H1 (cell line): ENCODE measurements around the gene ADCY7. TPM values are rescaled to one million over a fixed set of nuclear protein-coding genes. Genes with fewer than 3 reads are reported as not detected.

ENCODE experiments used
- CTCF ChIA-PET: fragments of 300-600 bp; sonication (Branson Sonifier 250); formaldehyde crosslinking; loops from one replicate; lab custom pipeline; 2021; ENCODE audit not compliant: partially characterized antibody; lab: Charles Lee
- POLR2A ChIA-PET: fragments of 300-600 bp; sonication (Branson Sonifier 250); formaldehyde crosslinking; loops from one replicate; lab custom pipeline; 2021; ENCODE audit warnings: inconsistent platforms; ENCODE audit not compliant: partially characterized antibody; lab: Charles Lee
- DNase-seq, 2 experiments: peaks; one replicate each; pipeline versions ENCODE4 v3.0.0 to v3.0.0-alpha.2; 2010 to 2022; ENCODE audit warnings: low spot score in 2 of 2, low read depth in 1 of 2, mixed read lengths in 1 of 2
- FAIRE-seq: peaks from 2 replicates; lab custom pipeline; 2011; peaks lifted over from hg19 to GRCh38; lab: Jason Lieb, UNC
- H2AFZ ChIP-seq: 2 replicates; pipeline ENCODE4 v1.8.1; 2012; ENCODE audit warnings: low read length, inconsistent platforms
- H2AK5ac ChIP-seq: 2 replicates; pipeline ENCODE4 v1.6.1; 2013; ENCODE audit warnings: low read depth, low read length
- H2BK120ac ChIP-seq: replicated peaks from 2 replicates; pipeline ENCODE3; 2013; ENCODE audit warnings: low read depth, low read length, inconsistent platforms
- H2BK12ac ChIP-seq: 2 replicates; pipeline ENCODE4 v1.6.1; 2013; ENCODE audit warnings: low read depth, low read length
- H2BK15ac ChIP-seq: 2 replicates; pipeline ENCODE4 v1.6.1; 2013; ENCODE audit warnings: low read length
- H2BK20ac ChIP-seq: 2 replicates; pipeline ENCODE4 v1.6.1; 2013; ENCODE audit warnings: low read length
- H2BK5ac ChIP-seq: 2 replicates; pipeline ENCODE4 v1.6.1; 2013; ENCODE audit warnings: low read depth, low read length
- H3K14ac ChIP-seq: 2 replicates; pipeline ENCODE4 v1.6.1; 2013; ENCODE audit warnings: inconsistent platforms; ENCODE audit not compliant: insufficient read length
- H3K18ac ChIP-seq: 2 replicates; pipeline ENCODE4 v1.6.1; 2013; ENCODE audit warnings: low read length; ENCODE audit errors: extremely low read depth
- H3K23ac ChIP-seq: 2 replicates; pipeline ENCODE4 v1.6.1; 2013; ENCODE audit warnings: inconsistent platforms; ENCODE audit not compliant: insufficient read length
- H3K23me2 ChIP-seq: 2 replicates; pipeline ENCODE4 v1.6.1; 2013; ENCODE audit warnings: low read depth, low read length
- H3K27ac ChIP-seq: 2 replicates; pipeline ENCODE4 v1.6.1; 2011; ENCODE audit warnings: low read depth, low read length, inconsistent platforms
- H3K27me3 ChIP-seq, 4 experiments: replicated peaks in 1 of 4; 1 replicate in 1 of 4; 2 replicates in 3 of 4; pipeline versions ENCODE4 v1.6.1 to v1.8.1; 2011 to 2013; ENCODE audit warnings: low read length in 3 of 4, mild to moderate bottlenecking in 3 of 4, inconsistent platforms in 2 of 4, mixed read lengths in 2 of 4, moderate library complexity in 1 of 4; ENCODE audit not compliant: control insufficient read depth in 3 of 4, insufficient read depth in 3 of 4; ENCODE audit errors: extremely low read depth in 1 of 4
- H3K36me3 ChIP-seq, 4 experiments: 2 replicates each; pipeline versions ENCODE4 v1.6.1 to v1.8.1; 2011 to 2013; ENCODE audit warnings: mild to moderate bottlenecking in 4 of 4, low read length in 3 of 4, moderate library complexity in 2 of 4, control low read depth in 1 of 4, inconsistent platforms in 1 of 4; ENCODE audit not compliant: insufficient read depth in 4 of 4, control insufficient read depth in 2 of 4
- H3K4ac ChIP-seq: replicated peaks from 2 replicates; pipeline ENCODE3; 2013; ENCODE audit warnings: low read length, low read depth, mixed read lengths, inconsistent platforms; ENCODE audit not compliant: insufficient read length
- H3K4me1 ChIP-seq, 4 experiments: replicated peaks in 1 of 4; 1 replicate in 1 of 4; 2 replicates in 3 of 4; pipeline versions ENCODE4 v1.6.1 to v1.8.1; 2011 to 2013; ENCODE audit warnings: low read length in 3 of 4, inconsistent platforms in 2 of 4, mixed read lengths in 1 of 4; ENCODE audit not compliant: insufficient read depth in 4 of 4, control insufficient read depth in 3 of 4
- H3K4me2 ChIP-seq, 2 experiments: 2 replicates each; pipeline versions ENCODE4 v1.6.1 to v1.8.1; 2011 to 2013; ENCODE audit warnings: low read depth in 2 of 2, low read length in 2 of 2, control low read depth in 1 of 2, inconsistent platforms in 1 of 2, mild to moderate bottlenecking in 1 of 2; ENCODE audit not compliant: insufficient read depth in 1 of 2
- H3K4me3 ChIP-seq, 4 experiments: fragments of 200-600, 300-600 bp in 1 of 4; sonication (generic), shearing (Covaris generic), sonication (Bioruptor Twin) in 1 of 4; 2 replicates each; pipeline versions ENCODE4 v1.5.1 to v1.8.1; 2011 to 2016; ENCODE audit warnings: low read length in 4 of 4, low read depth in 3 of 4, control low read depth in 2 of 4, inconsistent platforms in 2 of 4, mild to moderate bottlenecking in 2 of 4, mixed read lengths in 1 of 4, moderate library complexity in 1 of 4; ENCODE audit not compliant: insufficient read depth in 2 of 4; ENCODE audit errors: extremely low read depth in 1 of 4
- H3K56ac ChIP-seq: replicated peaks from 2 replicates; pipeline ENCODE3; 2013; ENCODE audit warnings: low read depth, mild to moderate bottlenecking, mixed read lengths, low read length, inconsistent platforms; ENCODE audit not compliant: insufficient read length
- H3K79me1 ChIP-seq: 2 replicates; pipeline ENCODE4 v1.6.1; 2013; ENCODE audit warnings: low read depth, low read length, control low read depth
- H3K79me2 ChIP-seq, 2 experiments: 2 replicates each; pipeline versions ENCODE4 v1.6.1 to v1.8.1; 2012 to 2013; ENCODE audit warnings: low read length in 2 of 2, mild to moderate bottlenecking in 2 of 2, inconsistent platforms in 1 of 2; ENCODE audit not compliant: insufficient read depth in 2 of 2, control insufficient read depth in 1 of 2
- H3K9ac ChIP-seq, 4 experiments: replicated peaks in 1 of 4; 1 replicate in 1 of 4; 2 replicates in 3 of 4; pipeline versions ENCODE4 v1.6.1 to v1.8.1; 2011 to 2013; ENCODE audit warnings: low read depth in 3 of 4, low read length in 3 of 4, control low read depth in 2 of 4, mild to moderate bottlenecking in 2 of 4, moderate library complexity in 2 of 4, inconsistent platforms in 1 of 4; ENCODE audit errors: extremely low read depth in 1 of 4
- H3K9me3 ChIP-seq, 2 experiments: 2 replicates each; pipeline versions ENCODE4 v1.6.1 to v1.8.1; 2012 to 2013; ENCODE audit warnings: mild to moderate bottlenecking in 2 of 2, moderate library complexity in 2 of 2, control low read depth in 1 of 2, inconsistent platforms in 1 of 2, low read depth in 1 of 2, low read length in 1 of 2, mixed read lengths in 1 of 2; ENCODE audit not compliant: insufficient read depth in 2 of 2
- H4K20me1 ChIP-seq, 2 experiments: replicated peaks in 1 of 2; 2 replicates each; pipeline versions ENCODE3 to v1.8.1; 2011 to 2013; ENCODE audit warnings: inconsistent platforms in 2 of 2, low read length in 2 of 2, mild to moderate bottlenecking in 1 of 2; ENCODE audit not compliant: insufficient read depth in 2 of 2, control insufficient read depth in 1 of 2
- H4K5ac ChIP-seq: 2 replicates; pipeline ENCODE4 v1.6.1; 2013; ENCODE audit warnings: low read length, low read depth, mixed read lengths, inconsistent platforms; ENCODE audit not compliant: insufficient read length
- H4K8ac ChIP-seq: 2 replicates; pipeline ENCODE4 v1.8.0; 2013; ENCODE audit warnings: mild to moderate bottlenecking, moderate library complexity, low read length, inconsistent platforms; ENCODE audit not compliant: insufficient read depth; ENCODE audit errors: extremely low read depth
- H4K91ac ChIP-seq: replicated peaks from 2 replicates; pipeline ENCODE3; 2013; ENCODE audit warnings: low read length, mixed read lengths, inconsistent platforms; ENCODE audit not compliant: insufficient read length
- BACH1 ChIP-seq: IDR thresholded peaks from 2 replicates; pipeline ENCODE4 v1.6.1; 2012; ENCODE audit warnings: low read length, improper control_type of control experiment
- FOSL1 ChIP-seq: IDR thresholded peaks from 2 replicates; pipeline ENCODE4 v1.6.1; 2011; ENCODE audit warnings: mild to moderate bottlenecking, low read depth, low read length, moderate library complexity; ENCODE audit not compliant: insufficient read depth
- GTF2F1 ChIP-seq: IDR thresholded peaks from 2 replicates; pipeline ENCODE4 v1.6.1; 2012; ENCODE audit warnings: low read depth, low read length, improper control_type of control experiment, borderline replicate concordance
- JUND ChIP-seq: IDR thresholded peaks from 2 replicates; pipeline ENCODE4 v1.6.1; 2011; ENCODE audit warnings: mild to moderate bottlenecking, improper control_type of control experiment, low read length
- RNF2 ChIP-seq: fragments of 200-900, 300-1000 bp; sonication (generic); IDR thresholded peaks from 2 replicates; pipeline ENCODE4 v1.7.1; 2016; ENCODE audit warnings: borderline replicate concordance, low read depth, mild to moderate bottlenecking, antibody characterized with exemption, low read length; ENCODE audit not compliant: poor library complexity, severe bottlenecking; ENCODE audit errors: missing control alignments
- SIRT6 ChIP-seq: IDR thresholded peaks from one replicate; pipeline ENCODE4 v1.7.1; 2012; ENCODE audit warnings: low read length, inconsistent platforms
- TEAD4 ChIP-seq: IDR thresholded peaks from 2 replicates; pipeline ENCODE4 v1.6.1; 2012; ENCODE audit warnings: low read depth, low read length, inconsistent platforms, mixed read lengths
- WGBS, 2 experiments: shearing (Covaris generic) in 1 of 2; methylation state at CpG; one replicate each; pipeline versions ENCODE4 v1.1.6 to v1.1.7; 2013 to 2015; ENCODE audit warnings: low lambda C conversion rate in 2 of 2, mixed read lengths in 2 of 2, inconsistent platforms in 1 of 2, low coverage in 1 of 2, missing lambda C conversion rate in 1 of 2; ENCODE audit not compliant: insufficient replicate concordance in 2 of 2, insufficient coverage in 1 of 2, insufficient read length in 1 of 2; ENCODE audit errors: extremely low coverage in 1 of 2, missing lambda C conversion rate in 1 of 2; 5-methylcytosine and 5-hydroxymethylcytosine counted together
- polyA plus RNA-seq, 7 experiments: library from polyadenylated mRNA; depleted of rRNA in 3 of 7; stranded (reverse) in 5 of 7; unstranded in 2 of 7; fragments of >200 nt in 5 of 7; fragments of 200-250 nt in 2 of 7; gene quantifications; 1 replicate in 5 of 7; 2 replicates in 1 of 7; 4 replicates in 1 of 7; pipeline versions ENCODE4 v1.2.1 to v1.2.3, GENCODE V29; 2011 to 2013; ENCODE audit warnings: missing spikeins in 2 of 7, mixed read lengths in 2 of 7
- total RNA-seq: library from RNA; stranded (reverse); fragmentation: NEBNext Ultra II Directional; extraction: Animal tissue kit (Norgen Biotek cat#: 25700); gene quantifications from 2 replicates; pipeline ENCODE4 v1.2.1, GENCODE V29; 2021

Gene ADCY7
- total and polyA plus RNA-seq, 2 of the 8 experiments (the other 6 are each of a cell fraction or from before 2014, with no cell fraction given), result 2.4 to 5.1 TPM

DNA sequence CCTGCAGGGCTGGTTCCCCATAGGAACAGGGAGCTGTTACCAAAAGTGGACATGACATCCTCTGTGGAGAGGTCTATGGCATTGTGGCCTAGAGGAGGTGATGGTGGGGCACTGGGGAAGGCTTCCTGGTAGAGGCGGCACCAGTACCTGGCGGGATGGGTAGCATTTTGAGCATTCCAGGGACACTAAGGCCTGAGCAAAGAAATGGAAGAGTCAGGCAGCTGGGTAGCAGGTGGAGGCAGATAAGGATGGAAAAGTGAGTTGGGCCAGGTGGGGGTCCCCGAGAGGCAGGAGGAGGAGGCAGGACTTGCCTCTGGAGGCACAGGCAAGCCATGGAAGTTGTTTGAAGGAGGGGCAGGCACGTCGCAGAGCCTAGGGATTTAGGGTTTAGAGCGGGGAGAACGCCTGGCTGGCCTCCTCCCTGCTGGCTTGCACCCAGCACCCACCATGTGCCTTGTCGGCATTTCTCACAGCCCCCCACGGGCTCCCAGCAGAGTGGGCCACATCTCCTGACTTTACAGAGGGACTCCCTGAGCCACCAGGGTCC is 5.1 kb upstream of the ADCY7 start:
- FAIRE-seq (no peak), DNase-seq (no peak)
- Histone ChIP-seq H3K4me2 (no peak overlapping the region), H3K79me2 (no peaks in the 10 kb centered on the region), H3K23ac (no peak overlapping the region), H3K27me3 (no peaks in the 10 kb centered on the region), H4K91ac (no peak overlapping the region), H2BK20ac (no peak overlapping the region), H4K8ac (peak overlapping the region; percentile 76; the same call in 1 of the 2 replicates), H2AFZ (no peak overlapping the region), H3K4ac (no peak overlapping the region), H3K18ac (no peak overlapping the region), H3K36me3 (no peaks in the 10 kb centered on the region), H2BK5ac (no peak overlapping the region), H3K27ac (no peak overlapping the region), H2AK5ac (no peak overlapping the region), H2BK120ac (no peak overlapping the region), H4K5ac (no peak overlapping the region), H4K20me1 (no peaks in the 10 kb centered on the region), H3K23me2 (no peaks in the 10 kb centered on the region), H3K79me1 (no peaks in the 10 kb centered on the region; the same call in 1 of the 2 replicates), H3K14ac (no peak overlapping the region), H3K56ac (no peak overlapping the region), H3K4me1 (peaks cover 0 to 8% (median 3%) of the 10 kb centered on the region in 4 experiments; a peak in 6 of 7 replicates), H3K4me3 (no peak overlapping the region), H3K9me3 (no peaks in the 10 kb centered on the region), H2BK12ac (no peak overlapping the region), H3K9ac (no peak overlapping the region), H2BK15ac (no peak overlapping the region)
- WGBS, 2 experiments, result 77% methylated on average over 9 of the region's 9 CpGs; no CpG with 5 or more reads in 1 of the 2 experiments
- POLR2A ChIA-PET, result interaction anchor here (1.5 kb wide), 1 partner anchor 48 kb away, joined by 5 read pairs; no protein-coding TSS in a partner anchor
- CTCF ChIA-PET, result interaction anchor here (0.8 to 1.9 kb wide), 6 partner anchors 8 to 51 kb away, joined by 3 to 6 read pairs (median 3); no protein-coding TSS in a partner anchor
- TF ChIP-seq SIRT6 (no peak), FOSL1 (no peak), GTF2F1 (no peak), TEAD4 (no peak), JUND (no peak), BACH1 (no peak), RNF2 (no peak)
